HAP-1 (cell line): ENCODE data around the gene MAST2.
"Not testable (repeated sequence)": the region's sequence is repeated elsewhere in the genome, so short reads cannot be mapped to it uniquely, and the experiment has no call there.

Experiments used
- DNase-seq, 2 experiments: peaks; one replicate each; pipeline ENCODE4 v3.0.0-alpha.2; 2016 to 2020; ENCODE audit warnings: low spot score in 2 of 2
- H3K27me3 ChIP-seq: fragments of 250-450 bp; sonication (Bioruptor Pico); 2 replicates; pipeline ENCODE4 v1.5.1; 2020; ENCODE audit warnings: low read depth, mild to moderate bottlenecking, moderate library complexity
- H3K36me3 ChIP-seq: fragments of 250-450 bp; sonication (Bioruptor Pico); replicated peaks from 2 replicates; pipeline ENCODE4 v1.5.1; 2020; ENCODE audit warnings: mild to moderate bottlenecking
- H3K4me1 ChIP-seq: fragments of 250-450 bp; sonication (Bioruptor Pico); 2 replicates; pipeline ENCODE4 v1.5.1; 2020; ENCODE audit warnings: mild to moderate bottlenecking
- H3K4me3 ChIP-seq: fragments of 250-450 bp; sonication (Bioruptor Pico); 2 replicates; pipeline ENCODE4 v1.5.1; 2020; ENCODE audit warnings: mild to moderate bottlenecking, moderate library complexity
- H3K9me3 ChIP-seq: fragments of 250-450 bp; sonication (Bioruptor Pico); 2 replicates; pipeline ENCODE4 v1.5.1; 2020; ENCODE audit warnings: mild to moderate bottlenecking, moderate library complexity
- in situ Hi-C: fragments of 300-500 bp; cut with MboI; formaldehyde crosslinking; loops from 3 replicates; pipeline ENCODE4 v1.14.3; 2020; ENCODE audit warnings: low sequenced_read_pairs, inconsistent platforms, mixed read lengths

Gene MAST2

GRCh38 chr1:46034601-46035516, 231.4 kb downstream of the MAST2 start:
- Histone ChIP-seq H3K4me3 (no peak overlapping the region), H3K9me3 (no peaks in the 10 kb centered on the region), H3K36me3 (peaks cover 21% of the 10 kb centered on the region), H3K4me1 (no peaks in the 10 kb centered on the region; the same call in 1 of the 2 replicates), H3K27me3 (no peaks in the 10 kb centered on the region)
- DNase-seq: no peak
- in situ Hi-C loops: loop anchor here (5.0 kb wide), 1 partner anchor 142 kb away; the partner anchor contains the start of genes P3R3URF and TSPAN1

- Histone ChIP-seq H3K27me3 (no peaks in the 10 kb centered on the region), H3K36me3 (peaks cover 5% of the 10 kb centered on the region), H3K4me1 (no peaks in the 10 kb centered on the region; the same call in 1 of the 2 replicates), H3K9me3 (no peaks in the 10 kb centered on the region), H3K4me3 (no peak overlapping the region)
- DNase-seq: peak; percentile 76 to 90
- in situ Hi-C loops: loop anchor here (5.0 kb wide), 1 partner anchor 140 kb away; the partner anchor contains the start of genes P3R3URF and TSPAN1
These were observed 233.8 kb downstream of the MAST2 start for GRCh38 chr1:46036894-46037839.

DNA sequence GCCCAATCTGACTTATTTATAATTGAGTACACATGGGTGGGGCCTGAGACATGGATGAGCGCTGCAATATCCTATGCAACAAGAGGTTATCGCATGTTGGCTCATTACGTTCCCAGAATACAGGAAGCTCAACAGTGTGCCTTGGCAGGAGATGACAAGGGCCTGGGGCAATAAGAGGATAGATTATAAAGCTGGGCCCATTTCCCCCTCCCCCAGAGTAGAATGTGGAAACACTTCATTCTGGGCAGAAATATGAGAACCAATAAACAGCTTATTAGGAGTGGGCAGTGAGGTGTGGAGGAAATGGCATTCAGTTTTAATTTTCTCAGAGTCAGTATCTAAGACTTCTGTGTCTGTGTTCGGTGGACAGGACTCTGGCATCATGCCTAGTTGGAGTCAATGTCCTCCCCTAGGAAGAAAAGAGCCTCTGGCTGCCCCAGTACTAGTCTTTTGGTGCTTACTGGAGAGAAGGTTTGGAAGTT, 236.2 kb downstream of the MAST2 start:
- no peaks in the 10 kb centered on the region for H3K9me3 ChIP-seq
- in situ Hi-C loops: loop anchor here (5.0 kb wide), 1 partner anchor 138 kb away; the partner anchor contains the start of genes P3R3URF and TSPAN1
- no peak overlapping the region for H3K4me3 ChIP-seq
- peaks cover 15% of the 10 kb centered on the region for H3K4me1 ChIP-seq
- DNase-seq: no peak
- no peaks in the 10 kb centered on the region for H3K27me3 ChIP-seq
- peaks cover 3% of the 10 kb centered on the region for H3K36me3 ChIP-seq

- peaks cover 15% of the 10 kb centered on the region for H3K4me1 ChIP-seq
- no peak overlapping the region for H3K4me3 ChIP-seq
- no peaks in the 10 kb centered on the region for H3K9me3 ChIP-seq
- peaks cover 3% of the 10 kb centered on the region for H3K36me3 ChIP-seq
- in situ Hi-C loops: no loop called here
- H3K27me3 ChIP-seq: no peaks in the 10 kb centered on the region
- no peak for DNase-seq
These were observed 238.1 kb downstream of the MAST2 start for GRCh38 chr1:46041551-46041950.

DNA sequence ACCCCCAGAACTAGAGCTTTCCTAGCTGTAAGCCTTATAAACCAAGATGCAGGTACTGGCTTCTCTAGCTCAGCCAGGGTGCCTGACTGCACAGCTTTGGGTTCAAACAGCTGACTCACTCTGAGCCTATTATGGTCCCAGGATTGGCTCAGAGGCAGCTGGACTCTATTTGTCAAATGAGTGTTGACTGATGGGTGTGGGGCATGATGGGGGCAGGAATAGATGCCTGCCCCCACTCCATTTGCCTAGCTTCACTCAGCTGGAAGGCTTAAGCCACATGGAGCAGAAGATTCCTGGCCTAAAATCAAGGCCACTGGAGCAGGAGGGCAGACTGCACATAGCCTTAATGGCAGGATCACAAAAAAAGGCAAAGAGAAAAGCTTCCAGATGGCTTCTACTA, 238.6 kb downstream of the MAST2 start:
- Histone ChIP-seq H3K9me3 (no peaks in the 10 kb centered on the region), H3K4me3 (no peak overlapping the region), H3K27me3 (no peaks in the 10 kb centered on the region), H3K36me3 (peaks cover 3% of the 10 kb centered on the region), H3K4me1 (peaks cover 15% of the 10 kb centered on the region)
- no peak for DNase-seq
- in situ Hi-C loops: no loop called here

DNA sequence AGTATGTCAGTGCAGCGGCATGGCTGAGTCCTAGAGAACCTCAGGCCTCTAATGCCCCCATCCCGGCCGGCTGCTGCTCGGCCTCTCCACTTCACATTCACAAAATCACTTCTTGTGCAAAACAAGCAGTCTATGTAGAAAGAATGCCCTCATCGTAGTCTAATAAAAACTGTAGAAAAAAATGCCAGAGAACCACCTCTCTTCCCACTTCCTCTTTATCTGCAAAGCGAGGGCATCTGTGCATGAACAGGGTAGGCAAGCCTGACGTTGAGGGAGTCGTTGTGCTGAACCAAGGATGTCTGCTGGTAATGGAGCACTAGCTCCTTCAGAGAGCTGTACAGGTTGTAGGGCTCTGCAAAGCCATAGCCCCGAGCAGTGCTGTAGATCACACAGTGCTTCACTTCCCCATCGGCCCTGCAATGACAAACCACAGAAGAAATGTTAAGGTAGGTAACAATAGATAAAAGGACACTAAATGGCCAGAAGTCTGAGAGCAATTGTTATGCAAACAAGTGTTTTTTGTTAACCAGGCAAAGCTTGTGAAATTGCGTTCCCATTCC, 240.1 kb downstream of the MAST2 start:
- in situ Hi-C loops: no loop called here
- DNase-seq: peak; percentile 86 to 96
- Histone ChIP-seq H3K4me3 (no peak overlapping the region), H3K9me3 (no peaks in the 10 kb centered on the region), H3K4me1 (peaks cover 15% of the 10 kb centered on the region), H3K36me3 (peaks cover 3% of the 10 kb centered on the region), H3K27me3 (no peaks in the 10 kb centered on the region)

GRCh38 chr1:46044116-46044515, 240.7 kb downstream of the MAST2 start:
- Histone ChIP-seq H3K4me3 (no peak overlapping the region), H3K4me1 (peaks cover 15% of the 10 kb centered on the region), H3K36me3 (peaks cover 3% of the 10 kb centered on the region), H3K27me3 (no peaks in the 10 kb centered on the region), H3K9me3 (no peaks in the 10 kb centered on the region)
- in situ Hi-C loops: no loop called here
- no peak for DNase-seq

DNA sequence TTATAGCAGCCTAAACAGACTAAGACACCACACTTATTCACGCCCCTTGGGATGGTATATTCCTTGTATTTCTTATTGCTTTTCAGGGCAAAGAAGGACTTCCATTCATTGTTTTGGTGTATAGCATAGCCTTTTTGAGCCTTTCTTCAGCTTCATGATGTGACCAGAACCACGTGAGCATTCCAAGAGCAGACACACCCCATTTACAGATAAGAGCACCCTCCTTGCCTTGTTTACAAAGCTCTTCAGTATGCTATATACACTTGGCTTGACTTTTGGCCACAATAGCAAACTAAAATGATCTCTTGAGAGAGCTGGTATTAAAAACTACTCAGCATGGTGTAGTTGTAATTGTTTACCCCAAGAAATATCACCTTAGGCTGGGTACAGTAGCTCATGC, 250.3 kb downstream of the MAST2 start:
- in situ Hi-C loops: no loop called here
- Histone ChIP-seq H3K9me3 (0 out of 2 replicates have a peak, but pooled peaks cover 3% of the 10 kb centered on the region), H3K27me3 (no peaks in the 10 kb centered on the region), H3K36me3 (peaks cover 7% of the 10 kb centered on the region), H3K4me3 (no peak overlapping the region), H3K4me1 (peaks cover 21% of the 10 kb centered on the region)
- no peak for DNase-seq

DNA sequence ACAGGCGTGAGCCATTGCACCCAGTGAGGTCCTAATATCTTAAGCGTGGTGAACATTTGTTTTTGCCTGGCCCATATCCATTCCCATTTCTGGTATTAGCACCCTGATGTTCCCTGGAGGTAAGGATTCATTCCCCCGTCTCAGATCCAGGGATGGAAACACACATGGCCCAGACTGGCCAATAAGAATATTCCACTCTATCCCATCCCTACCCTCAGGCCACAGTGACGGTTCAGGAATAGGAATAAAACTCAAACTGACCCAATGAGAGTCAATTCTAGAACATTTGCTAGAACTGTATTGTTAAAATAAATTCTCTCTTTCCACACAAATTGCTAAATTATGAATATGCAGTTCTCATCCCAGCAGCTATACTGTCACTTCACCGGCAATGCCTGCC, 252.9 kb downstream of the MAST2 start:
- peaks cover 19% of the 10 kb centered on the region for H3K4me1 ChIP-seq
- H3K36me3 ChIP-seq: peaks cover 12% of the 10 kb centered on the region
- H3K27me3 ChIP-seq: no peaks in the 10 kb centered on the region
- H3K9me3 ChIP-seq: 0 out of 2 replicates have a peak, but pooled peaks cover 3% of the 10 kb centered on the region
- no peak overlapping the region for H3K4me3 ChIP-seq
- no peak for DNase-seq
- in situ Hi-C loops: no loop called here

DNA sequence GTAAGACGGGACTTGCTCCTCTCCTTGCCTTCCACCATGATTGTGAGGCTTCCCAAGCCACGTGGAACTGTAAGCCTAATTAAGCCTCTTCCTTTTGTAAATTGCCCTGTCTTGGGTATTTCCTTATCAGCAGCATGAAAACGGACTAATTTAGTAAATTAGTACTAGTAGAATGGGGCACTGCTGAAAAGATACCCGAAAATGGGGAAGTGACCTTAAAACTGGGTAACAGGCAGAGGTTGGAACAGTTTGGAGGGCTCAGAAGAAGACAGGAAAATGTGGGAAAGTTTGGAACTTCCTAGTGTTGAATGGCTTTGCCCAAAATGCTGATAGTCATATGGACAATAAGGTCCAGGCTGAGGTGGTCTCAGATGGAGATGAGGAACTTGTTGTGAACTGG, 253.8 kb downstream of the MAST2 start:
- peaks cover 19% of the 10 kb centered on the region for H3K4me1 ChIP-seq
- H3K36me3 ChIP-seq: peaks cover 12% of the 10 kb centered on the region
- DNase-seq, H3K9me3 ChIP-seq, H3K4me3 ChIP-seq, H3K27me3 ChIP-seq, in situ Hi-C loops: not testable (repeated sequence)

DNA sequence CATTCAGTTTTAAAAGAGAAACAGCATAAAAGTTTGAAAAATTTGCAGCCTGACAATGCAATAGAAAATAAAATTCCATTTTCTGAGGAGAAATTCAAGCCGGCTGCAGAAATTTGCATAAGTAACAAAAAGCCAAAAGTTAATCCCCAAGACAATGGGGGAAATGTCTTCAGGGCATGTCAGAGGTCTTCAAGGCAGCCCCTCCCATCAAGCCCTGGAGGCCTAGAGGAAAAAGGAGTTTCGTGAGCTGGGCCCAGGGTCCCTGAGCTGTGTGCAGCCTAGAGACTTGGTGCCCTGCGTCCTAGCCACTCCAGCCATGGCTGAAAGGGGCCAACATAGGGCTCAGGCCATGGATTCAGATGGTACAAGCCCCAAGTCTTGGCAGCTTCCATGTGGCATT, 254.4 kb downstream of the MAST2 start:
- no peaks in the 10 kb centered on the region for H3K27me3 ChIP-seq
- 0 out of 2 replicates have a peak, but pooled peaks cover 3% of the 10 kb centered on the region for H3K9me3 ChIP-seq
- in situ Hi-C loops: no loop called here
- peaks cover 19% of the 10 kb centered on the region for H3K4me1 ChIP-seq
- H3K36me3 ChIP-seq: peaks cover 12% of the 10 kb centered on the region
- H3K4me3 ChIP-seq: no peak overlapping the region
- peak; percentile 79 to 86 for DNase-seq

GRCh38 chr1:46058936-46059335, 255.5 kb downstream of the MAST2 start:
- in situ Hi-C loops: no loop called here
- DNase-seq: no peak
- Histone ChIP-seq H3K36me3 (peaks cover 12% of the 10 kb centered on the region), H3K9me3 (0 out of 2 replicates have a peak, but pooled peaks cover 3% of the 10 kb centered on the region), H3K27me3 (no peaks in the 10 kb centered on the region), H3K4me3 (no peak overlapping the region), H3K4me1 (peaks cover 26% of the 10 kb centered on the region)

- H3K4me1 ChIP-seq: peaks cover 26% of the 10 kb centered on the region
- H3K4me3 ChIP-seq: no peak overlapping the region
- 0 out of 2 replicates have a peak, but pooled peaks cover 3% of the 10 kb centered on the region for H3K9me3 ChIP-seq
- peaks cover 12% of the 10 kb centered on the region for H3K36me3 ChIP-seq
- no peaks in the 10 kb centered on the region for H3K27me3 ChIP-seq
- in situ Hi-C loops: no loop called here
- DNase-seq: no peak
These were observed 257.7 kb downstream of the MAST2 start for GRCh38 chr1:46061146-46061545.
